ENCODE data around the gene TYMP. TPM values are rescaled to one million over a fixed set of nuclear protein-coding genes. Genes with fewer than 3 reads are reported as not detected.

TYMP gene
- total RNA-seq, 4 donors from 2014 or later, result 4.4 to 21.5 (median 15.6) TPM

- peaks cover 4 to 24% of the 10 kb centered on the region in 2 donors for H3K27me3 ChIP-seq
- peak overlapping the region; percentile 77 to 85 for H3K27ac ChIP-seq
- no peak overlapping the region for H3K4me3 ChIP-seq
- no peaks in the 10 kb centered on the region for H3K9me3 ChIP-seq
- peaks cover 0 to 11% of the 10 kb centered on the region in 2 donors for H3K4me1 ChIP-seq
- TF ChIP-seq CTCF (IDR thresholded peaks at IDR 0.05), result no peak
- intact Hi-C loops (cut with DNase I; ENCODE audit: low total_unique reads), result no loop called here
- DNase-seq, result no peak
- H3K36me3 ChIP-seq, result no peaks in the 10 kb centered on the region
Measured at GRCh38 chr22:50528682-50529415, 963 bp downstream of the TYMP start.

GRCh38 chr22:50527921-50528681, 1.7 kb downstream of the TYMP start:
- H3K27ac ChIP-seq, result no peak overlapping the region
- TF ChIP-seq POLR2A (IDR thresholded peaks at IDR 0.05), result no peak
- no peak for TF ChIP-seq CTCF (IDR thresholded peaks at IDR 0.05)
- H3K27me3 ChIP-seq, result peaks cover 4 to 24% of the 10 kb centered on the region in 2 donors
- H3K4me1 ChIP-seq, result peaks cover 0 to 11% of the 10 kb centered on the region in 2 donors
- no peak overlapping the region for H3K4me3 ChIP-seq
- H3K9me3 ChIP-seq, result no peaks in the 10 kb centered on the region
- no peaks in the 10 kb centered on the region for H3K36me3 ChIP-seq
- intact Hi-C loops (cut with DNase I; ENCODE audit: low total_unique reads), result no loop called here
- DNase-seq, result no peak

GRCh38 chr22:50526834-50527801, 2.7 kb downstream of the TYMP start:
- peak in 1 of 2 donors; percentile 43 for DNase-seq

GRCh38 chr22:50526108-50526833, 3.5 kb downstream of the TYMP start:
- TF ChIP-seq POLR2A (IDR thresholded peaks at IDR 0.05), result no peak
- peak; percentile 39 to 68 (median 60) for TF ChIP-seq CTCF (IDR thresholded peaks at IDR 0.05)
- peak overlapping the region; percentile 72 to 83 for H3K4me3 ChIP-seq
- H3K4me1 ChIP-seq, result peaks cover 0 to 10% of the 10 kb centered on the region in 2 donors
- H3K36me3 ChIP-seq, result no peaks in the 10 kb centered on the region
- intact Hi-C loops (cut with DNase I; ENCODE audit: low total_unique reads), result no loop called here
- peak overlapping the region; percentile 86 to 88 for H3K27ac ChIP-seq
- H3K9me3 ChIP-seq, result no peaks in the 10 kb centered on the region
- H3K27me3 ChIP-seq, result peaks cover 0 to 16% of the 10 kb centered on the region in 2 donors
- DNase-seq, result peak; percentile 78 to 80

More at GRCh38 chr22:50526834-50527801, 2.7 kb downstream of the TYMP start:
- peaks cover 0 to 16% of the 10 kb centered on the region in 2 donors for H3K27me3 ChIP-seq
- TF ChIP-seq POLR2A (IDR thresholded peaks at IDR 0.05), result no peak
- no peak for TF ChIP-seq CTCF (IDR thresholded peaks at IDR 0.05)
- no peaks in the 10 kb centered on the region for H3K36me3 ChIP-seq
- intact Hi-C loops (cut with DNase I; ENCODE audit: low total_unique reads), result no loop called here
- H3K27ac ChIP-seq, result peak overlapping the region; percentile 86 to 88
- H3K4me1 ChIP-seq, result peaks cover 0 to 11% of the 10 kb centered on the region in 2 donors
- H3K9me3 ChIP-seq, result no peaks in the 10 kb centered on the region
- H3K4me3 ChIP-seq, result peak overlapping the region; percentile 72 to 83

Measured in uterus (tissue), 4 donors.